Measurements from ENCODE around the gene SPSB2. TPM values are rescaled to one million over a fixed set of nuclear protein-coding genes. Genes with fewer than 3 reads are reported as not detected.

SPSB2 gene
- polyA plus RNA-seq, 4 donors: 5.4 to 19.8 (median 7.3) TPM

DNA sequence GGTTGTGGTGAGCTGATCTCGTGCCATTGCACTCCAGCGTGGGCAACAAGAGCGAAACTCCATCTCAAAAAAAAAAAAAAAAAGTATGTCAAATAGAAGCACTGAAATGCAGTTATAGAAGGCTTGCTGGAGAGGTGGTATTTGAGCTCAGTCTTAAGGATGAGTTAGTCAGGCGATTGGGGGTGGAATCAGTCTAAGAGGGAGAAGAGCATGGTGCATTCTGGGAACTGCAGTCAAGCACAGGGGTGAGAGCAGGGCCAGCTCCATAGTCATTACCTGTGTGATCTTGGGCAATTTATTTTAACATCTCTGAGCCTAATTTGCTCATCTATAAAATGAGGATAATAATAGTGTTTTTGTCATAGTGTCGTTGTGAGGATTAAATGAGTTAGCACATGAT is 38.2 kb downstream of the SPSB2 start:
- DNase-seq (ENCODE audit: low read depth in 4 of 4, low spot score in 3 of 4): no peak

DNA sequence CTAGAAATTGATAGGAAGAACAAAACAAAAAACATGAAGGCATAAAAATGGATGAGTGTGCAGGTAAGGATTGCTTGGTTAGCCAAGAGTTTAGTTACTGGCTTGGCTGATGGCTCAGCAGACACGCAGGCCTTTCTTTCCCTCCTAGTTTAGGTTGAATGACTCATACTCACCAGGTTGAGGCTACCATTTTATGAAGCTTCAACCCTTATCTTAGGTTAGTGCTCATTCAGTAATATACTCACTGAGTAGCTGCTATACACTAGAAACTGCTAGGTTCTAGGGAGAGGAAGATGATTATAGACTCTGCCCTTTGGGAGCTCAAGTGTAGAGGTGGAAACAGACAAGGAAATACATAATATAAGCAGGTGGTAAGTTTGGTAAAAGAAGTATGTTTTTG is 38.8 kb downstream of the SPSB2 start:
- DNase-seq (ENCODE audit: low read depth in 4 of 4, low spot score in 3 of 4): no peak

DNA sequence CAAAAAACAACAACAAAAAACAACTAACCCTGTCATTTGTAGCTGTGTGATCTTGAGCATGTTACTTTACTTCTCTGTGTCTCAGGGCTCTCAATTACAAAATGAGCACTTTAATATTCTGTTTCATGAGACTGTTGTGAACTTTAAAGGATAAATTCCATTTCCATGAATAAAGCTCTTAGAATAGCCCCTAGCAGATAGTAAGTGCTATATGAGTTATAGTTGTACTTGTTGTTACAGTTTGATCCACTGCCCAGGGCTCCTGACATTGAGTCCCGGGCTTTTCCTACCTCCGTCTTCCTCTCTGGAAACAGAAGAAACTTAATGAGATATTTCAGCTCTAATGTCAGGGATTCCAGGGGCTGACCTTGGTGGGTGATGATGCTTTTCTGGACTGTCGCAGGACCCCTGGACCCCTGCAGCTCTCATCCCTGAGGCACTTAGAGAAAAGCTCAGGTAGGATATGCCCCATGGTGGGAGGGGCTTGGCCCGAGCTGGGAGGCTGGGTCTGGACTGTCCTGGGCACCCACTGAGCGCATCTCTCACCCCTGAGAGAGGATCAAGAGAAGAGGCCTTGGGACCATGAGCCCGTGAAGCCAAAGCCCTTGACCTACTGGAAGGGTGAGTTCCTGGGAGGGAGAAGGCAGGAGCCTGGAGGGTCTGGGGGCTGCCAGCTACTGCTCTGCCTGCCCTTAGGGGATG is 39.8 kb downstream of the SPSB2 start:
- DNase-seq (ENCODE audit: low read depth in 4 of 4, low spot score in 3 of 4): no peak

DNA sequence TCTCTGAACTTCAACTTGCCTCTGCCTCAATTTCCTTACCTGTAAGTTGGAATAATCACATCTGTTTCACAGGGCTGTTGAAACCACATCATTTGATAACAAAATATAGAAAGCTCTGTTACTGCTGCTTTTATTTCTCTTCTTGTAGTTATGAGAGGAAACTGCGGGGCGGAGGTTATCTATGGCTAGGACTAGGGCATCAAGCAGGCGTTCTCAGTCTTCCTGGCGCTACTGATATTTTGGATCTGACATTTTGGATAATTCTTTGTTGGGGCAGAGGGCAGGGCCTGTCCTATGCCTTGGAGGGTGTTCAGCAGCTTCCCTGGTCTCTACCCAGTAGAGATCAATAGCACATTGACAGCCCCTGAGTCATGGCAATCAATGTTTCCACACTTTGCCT is 41.0 kb downstream of the SPSB2 start:
- no peak for DNase-seq (ENCODE audit: low read depth in 4 of 4, low spot score in 3 of 4)

DNA sequence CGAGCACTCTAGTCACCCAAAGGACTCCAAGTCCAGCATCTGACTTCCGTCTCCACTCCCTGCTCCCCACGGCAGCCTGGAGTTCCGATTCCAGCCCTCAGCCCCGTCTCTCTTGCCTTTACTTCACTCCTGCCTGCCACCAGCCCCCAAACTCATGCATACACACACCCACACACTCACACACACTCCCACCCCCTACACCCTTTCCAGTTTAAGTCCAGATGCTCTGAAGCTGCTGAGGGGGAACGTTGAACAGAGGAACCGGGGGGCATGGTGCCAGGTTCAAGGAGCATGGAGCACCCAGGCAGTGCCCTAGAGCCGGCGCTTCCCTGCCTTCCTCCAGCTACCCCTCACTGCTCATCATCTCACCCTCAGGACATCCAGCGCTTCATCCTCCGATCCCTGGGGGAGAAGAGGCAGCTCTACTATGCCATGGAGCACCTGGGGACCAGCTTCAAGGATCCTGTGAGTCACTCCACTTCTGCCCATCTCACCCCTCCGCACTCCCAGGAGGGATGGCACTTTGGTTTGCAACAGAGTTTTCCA is 41.6 kb downstream of the SPSB2 start:
- DNase-seq (ENCODE audit: low read depth in 4 of 4, low spot score in 3 of 4): no peak

DNA sequence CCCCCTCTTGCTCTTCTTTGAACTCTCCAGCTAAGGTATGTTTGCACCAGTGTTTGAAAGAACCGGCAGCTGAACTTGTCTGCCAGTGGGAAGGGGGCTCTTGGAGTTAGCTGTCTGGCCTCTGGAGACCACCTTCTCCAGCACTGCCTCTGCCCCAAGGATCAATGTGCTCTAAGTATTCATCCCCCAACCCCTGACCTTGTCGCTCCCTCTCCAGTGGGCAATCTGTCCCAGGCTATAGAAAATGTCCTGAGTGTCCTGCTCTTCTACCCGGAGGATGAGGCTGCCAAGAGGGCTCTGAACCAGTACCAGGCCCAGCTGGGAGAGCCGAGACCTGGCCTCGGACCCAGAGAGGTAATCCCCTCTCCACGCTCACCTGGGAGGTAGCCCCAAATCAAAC is 42.1 kb downstream of the SPSB2 start:
- DNase-seq (ENCODE audit: low read depth in 4 of 4, low spot score in 3 of 4): no peak

DNA sequence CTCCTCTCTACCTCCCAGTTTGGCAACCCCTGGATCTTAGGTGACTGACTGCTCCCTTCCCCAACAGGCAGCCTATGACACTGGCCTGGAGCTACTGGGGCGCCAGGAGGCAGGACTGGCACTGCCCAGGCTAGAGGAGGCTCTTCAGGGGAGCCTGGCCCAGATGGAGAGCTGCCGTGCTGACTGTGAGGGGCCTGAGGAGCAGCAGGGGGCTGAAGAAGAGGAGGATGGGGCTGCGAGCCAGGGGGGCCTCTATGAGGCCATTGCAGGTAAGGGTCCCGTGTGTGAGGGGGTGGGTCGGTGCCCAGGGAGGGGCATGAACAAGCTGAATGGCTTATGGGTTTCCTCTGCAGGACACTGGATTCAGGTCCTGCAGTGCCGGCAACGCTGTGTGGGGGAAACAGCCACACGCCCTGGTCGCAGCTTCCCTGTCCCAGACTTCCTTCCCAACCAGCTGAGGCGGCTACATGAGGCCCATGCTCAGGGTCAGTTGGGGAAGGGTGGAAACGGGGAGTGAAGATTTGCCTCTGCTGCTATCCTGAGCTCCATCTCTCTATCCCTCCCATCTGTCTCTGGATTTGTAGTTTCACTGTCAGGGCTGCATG is 42.7 kb downstream of the SPSB2 start:
- no peak for DNase-seq (ENCODE audit: low read depth in 4 of 4, low spot score in 3 of 4)

DNA sequence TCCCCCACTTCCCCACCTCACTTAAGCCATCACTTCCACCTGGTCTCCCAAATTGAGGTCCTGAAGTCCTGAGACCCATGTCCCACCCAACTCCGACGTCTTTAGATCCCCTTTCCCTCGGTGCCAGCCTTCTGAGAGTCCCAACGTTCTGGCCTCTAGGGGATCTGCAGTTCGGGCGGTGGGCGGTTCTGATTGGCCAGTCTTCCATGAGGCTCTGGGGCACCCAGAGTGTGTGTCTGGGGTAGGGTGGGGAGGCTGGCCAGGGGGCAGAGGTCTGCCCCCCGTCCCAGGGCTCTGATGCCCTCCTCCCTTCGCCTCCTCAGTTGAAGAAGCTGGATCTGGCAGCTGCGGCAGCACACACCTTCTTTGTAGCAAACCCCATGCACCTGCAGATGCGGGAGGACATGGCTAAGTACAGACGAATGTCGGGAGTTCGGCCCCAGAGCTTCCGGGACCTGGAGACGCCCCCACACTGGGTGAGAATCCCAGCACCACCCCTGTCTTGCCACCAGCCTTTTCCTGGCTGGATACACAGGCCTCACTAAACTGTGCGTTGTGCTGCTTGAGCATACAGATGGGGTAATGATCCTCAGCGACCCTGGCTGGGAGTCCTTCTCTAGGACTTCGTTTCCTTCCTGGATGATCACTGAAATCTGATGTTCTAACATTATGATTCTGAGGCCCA is 43.4 kb downstream of the SPSB2 start:
- DNase-seq (ENCODE audit: low read depth in 4 of 4, low spot score in 3 of 4): no peak

DNA sequence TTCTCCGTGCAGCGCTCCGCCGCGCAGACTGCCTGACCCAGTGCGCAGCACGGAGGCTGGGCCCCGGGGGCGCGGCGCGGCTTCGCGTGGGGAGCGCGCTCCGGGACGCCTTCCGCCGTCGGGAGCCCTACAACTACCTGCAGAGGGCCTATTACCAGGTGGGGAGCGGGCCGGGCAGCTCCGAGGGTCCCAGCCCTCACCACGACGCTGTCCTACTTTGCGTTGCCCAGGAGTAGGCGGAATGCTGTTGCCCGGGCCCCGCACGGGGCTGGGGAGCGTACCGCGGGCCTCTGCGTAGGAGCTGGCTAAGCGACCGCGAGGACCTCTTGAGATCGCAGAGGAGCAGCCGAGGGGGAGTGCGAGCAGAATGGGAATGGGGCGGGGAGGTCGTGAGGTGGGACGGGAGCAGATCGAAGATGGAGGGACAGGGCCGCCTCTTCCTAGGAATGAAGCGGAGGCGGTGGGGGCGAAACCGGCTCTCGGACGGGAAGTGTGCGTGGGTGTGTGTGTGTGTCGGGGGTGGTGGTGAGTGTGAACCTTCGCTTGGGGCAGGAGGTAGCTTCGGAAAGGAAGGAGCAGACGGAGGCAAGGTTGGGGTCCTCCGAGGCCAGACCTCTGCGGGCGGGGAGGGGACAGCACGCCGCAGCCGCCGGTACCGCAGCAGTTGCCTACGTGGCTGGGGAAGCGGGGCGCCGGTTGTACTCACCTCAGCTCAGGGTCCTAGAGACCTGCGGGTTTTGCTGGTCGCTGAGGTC is 44.1 kb downstream of the SPSB2 start:
- DNase-seq (ENCODE audit: low read depth in 4 of 4, low spot score in 3 of 4): no peak

DNA sequence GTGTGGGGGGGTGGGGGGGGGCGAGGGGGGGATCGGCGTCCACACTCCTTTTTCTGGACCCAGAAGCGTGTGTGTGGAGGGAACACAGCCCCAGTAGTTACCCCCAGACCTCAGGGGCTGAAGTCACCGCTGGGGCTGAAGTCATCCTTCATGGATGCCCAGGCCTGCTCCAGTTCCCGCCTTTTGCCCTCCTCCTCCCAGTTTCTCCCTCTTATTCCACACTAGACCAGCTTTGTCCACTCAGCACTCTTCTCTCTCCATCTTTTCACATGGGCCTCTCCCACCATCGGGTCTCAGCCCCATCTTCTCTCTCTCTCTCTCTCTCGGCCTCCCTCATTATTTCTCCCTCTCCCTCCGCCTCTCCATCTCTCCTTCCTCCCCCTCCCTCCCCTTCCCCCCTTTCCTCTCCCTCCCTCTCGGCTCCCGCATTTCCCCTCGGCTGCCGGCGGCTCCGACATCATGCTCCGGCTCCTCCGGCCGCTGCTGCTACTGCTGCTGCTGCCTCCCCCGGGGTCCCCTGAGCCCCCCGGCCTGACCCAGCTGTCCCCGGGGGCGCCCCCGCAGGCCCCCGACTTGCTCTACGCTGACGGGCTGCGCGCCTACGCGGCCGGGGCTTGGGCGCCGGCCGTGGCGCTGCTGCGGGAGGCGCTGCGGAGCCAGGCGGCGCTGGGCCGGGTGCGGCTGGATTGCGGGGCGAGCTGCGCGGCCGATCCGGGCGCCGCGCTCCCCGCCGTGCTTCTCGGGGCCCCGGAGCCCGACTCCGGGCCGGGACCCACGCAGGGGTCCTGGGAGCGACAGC is 44.9 kb downstream of the SPSB2 start, which contains the start of gene P3H3:
Gene P3H3 (plus strand): TSS at position 426 of the 799 bp plus-strand sequence. CDS start 34 bp downstream, at position 460.
- DNase-seq (ENCODE audit: low read depth in 4 of 4, low spot score in 3 of 4): no peak

DNA sequence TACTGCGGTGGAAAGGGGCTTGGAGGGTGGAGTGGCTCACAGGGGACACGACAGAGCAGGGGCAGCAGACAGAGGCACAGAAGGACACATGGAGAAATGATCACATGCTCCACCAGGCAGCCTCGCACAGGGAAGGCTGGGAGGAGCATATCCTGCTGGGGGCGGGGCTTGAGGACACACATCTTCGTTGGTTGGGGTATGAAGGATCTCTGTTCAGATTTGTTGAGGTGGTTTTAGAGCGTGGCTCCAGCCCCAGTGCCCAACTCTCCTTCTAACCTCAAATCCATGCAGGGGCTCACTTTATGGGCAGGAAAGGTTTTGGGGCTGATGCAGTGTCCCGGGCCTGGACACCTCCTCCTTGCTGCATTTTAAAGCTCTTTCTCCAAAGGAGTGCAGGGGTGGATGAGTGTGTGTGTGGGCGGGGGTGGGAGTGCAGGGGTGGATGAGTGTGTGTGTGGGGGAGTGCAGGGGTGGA is 45.6 kb downstream of the SPSB2 start:
- DNase-seq (ENCODE audit: low read depth in 4 of 4, low spot score in 3 of 4): peak in 1 of 4 donors; percentile 71

DNA sequence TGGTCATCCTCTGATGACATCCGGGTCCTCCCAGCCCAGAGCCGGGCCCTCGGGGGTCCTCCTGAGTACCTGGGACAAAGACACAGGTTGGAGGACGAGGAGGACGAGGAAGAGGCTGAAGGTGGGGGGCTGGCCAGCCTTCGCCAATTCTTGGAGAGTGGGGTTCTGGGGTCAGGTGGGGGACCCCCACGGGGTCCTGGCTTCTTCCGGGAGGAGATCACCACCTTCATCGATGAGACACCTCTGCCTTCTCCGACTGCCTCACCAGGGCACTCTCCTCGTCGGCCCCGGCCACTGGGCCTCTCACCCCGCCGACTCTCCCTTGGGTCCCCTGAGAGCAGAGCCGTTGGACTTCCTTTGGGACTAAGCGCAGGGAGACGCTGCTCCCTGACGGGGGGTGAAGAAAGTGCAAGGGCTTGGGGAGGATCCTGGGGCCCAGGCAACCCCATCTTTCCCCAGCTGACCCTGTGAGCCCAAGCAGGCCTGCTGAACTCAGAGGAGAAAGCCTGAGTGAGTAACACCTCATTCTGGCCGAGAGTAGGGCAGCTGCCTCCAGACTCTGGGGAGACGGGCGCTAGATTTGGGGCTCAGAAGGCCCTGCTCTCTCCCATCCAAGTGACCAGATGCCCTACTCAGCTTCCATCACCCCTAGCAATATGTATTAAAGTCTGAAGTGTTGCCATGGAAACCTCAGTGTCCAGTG is 46.2 kb downstream of the SPSB2 start:
- no peak for DNase-seq (ENCODE audit: low read depth in 4 of 4, low spot score in 3 of 4)

DNA sequence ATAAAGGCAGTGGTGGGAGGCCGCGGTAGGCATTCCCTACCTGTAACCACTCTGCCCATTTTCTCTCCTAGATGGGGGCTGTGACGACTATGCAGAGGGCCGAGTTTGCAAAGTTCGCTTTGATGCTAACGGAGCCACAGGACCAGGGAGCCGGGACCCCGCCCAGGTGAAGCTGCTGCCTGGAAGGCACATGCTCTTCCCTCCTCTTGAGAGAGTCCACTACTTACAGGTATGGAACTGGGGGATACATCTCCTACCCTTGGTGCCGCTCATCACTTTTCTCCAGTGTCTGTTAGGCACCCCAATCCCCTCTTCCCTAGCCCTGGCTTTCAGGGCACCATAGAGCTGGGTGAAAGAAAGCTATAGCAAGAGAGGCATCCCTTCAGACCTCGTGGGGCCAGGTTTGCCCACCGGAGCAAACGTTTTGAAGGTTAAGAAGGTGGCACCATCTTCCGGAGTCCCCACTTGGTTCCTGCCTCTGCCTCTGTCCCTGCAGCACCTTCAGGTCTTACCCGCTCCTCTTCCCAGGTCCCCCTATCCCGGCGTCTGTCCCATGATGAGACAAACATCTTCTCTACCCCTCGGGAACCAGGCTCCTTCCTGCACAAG is 46.9 kb downstream of the SPSB2 start:
- no peak for DNase-seq (ENCODE audit: low read depth in 4 of 4, low spot score in 3 of 4)

DNA sequence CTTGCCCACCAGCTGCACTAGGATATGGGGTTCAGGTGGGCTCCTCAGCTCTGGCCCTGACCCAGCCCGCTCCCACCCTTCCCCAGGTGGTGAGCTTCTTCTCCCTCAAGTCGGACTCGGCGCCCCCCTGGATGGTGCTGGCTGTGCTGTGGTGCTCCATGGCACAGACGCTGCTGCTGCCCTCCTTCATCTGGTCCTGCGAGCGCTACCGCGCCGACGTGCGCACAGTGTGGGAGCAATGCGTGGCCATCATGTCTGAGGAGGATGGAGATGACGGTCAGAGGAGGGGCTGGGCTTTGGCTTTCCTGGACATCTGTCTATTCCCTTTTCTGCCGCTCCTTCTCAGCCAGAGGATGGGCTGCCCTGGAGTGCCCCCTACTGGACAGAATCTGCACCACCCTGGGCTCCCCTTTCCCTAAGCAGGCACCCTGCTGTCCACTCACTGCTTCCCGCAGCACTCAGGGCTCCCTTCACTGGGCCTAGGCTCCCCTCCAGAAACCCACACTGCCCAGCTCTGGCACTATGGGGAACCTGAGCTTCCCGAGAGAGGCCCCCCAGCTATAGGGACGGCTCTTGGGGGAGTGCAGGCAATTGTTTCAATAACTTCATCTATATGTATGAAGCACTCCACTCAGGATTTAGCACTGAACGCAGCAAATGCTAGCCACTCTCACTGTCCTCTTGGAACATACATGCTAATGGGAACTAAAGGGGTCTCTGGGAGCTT is 47.5 kb downstream of the SPSB2 start:
- DNase-seq (ENCODE audit: low read depth in 4 of 4, low spot score in 3 of 4): peak in 1 of 4 donors; percentile 82

DNA sequence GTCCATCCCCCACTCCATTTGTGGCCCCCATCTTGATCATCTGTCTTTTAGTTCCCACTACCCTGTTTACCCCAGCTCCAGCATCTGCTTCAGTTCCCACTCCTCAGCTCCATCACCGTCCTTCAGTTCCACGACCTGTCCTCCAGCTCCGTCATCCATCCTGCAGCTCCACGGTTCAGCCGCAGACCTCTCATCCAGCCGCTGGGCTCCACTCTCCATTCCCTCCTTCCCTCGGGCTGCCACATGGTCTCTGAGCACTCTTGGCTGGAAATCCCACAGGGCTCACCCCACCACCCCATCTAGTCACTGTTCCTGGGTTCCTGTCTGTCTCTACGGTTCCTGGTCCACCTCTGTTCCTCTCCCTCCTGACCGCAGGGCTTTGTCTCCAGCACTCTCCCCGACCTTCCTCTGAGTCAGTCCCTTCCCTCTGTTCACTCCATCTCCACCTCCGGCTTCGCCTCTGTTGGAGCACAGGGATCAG is 48.2 kb downstream of the SPSB2 start:
- no peak for DNase-seq (ENCODE audit: low read depth in 4 of 4, low spot score in 3 of 4)

DNA sequence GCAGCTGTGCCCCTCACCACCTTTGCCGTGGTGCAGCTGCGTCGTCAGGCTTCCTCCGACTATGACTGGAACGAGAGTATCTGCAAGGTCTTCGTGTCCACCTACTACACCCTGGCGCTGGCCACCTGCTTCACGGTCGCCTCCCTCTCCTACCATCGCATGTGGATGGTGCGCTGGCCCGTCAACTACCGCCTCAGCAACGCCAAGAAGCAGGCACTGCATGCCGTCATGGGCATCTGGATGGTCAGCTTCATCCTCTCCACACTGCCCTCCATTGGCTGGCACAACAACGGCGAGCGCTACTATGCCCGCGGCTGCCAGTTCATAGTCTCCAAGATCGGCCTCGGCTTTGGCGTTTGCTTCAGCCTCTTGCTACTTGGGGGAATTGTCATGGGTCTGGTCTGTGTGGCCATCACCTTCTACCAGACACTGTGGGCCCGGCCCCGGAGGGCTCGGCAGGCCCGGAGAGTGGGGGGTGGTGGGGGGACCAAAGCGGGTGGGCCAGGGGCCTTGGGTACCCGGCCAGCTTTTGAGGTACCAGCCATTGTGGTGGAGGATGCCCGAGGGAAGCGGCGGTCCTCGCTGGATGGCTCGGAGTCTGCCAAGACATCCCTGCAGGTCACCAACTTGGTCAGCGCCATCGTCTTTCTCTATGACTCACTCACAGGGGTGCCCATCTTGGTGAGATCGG is 48.9 kb downstream of the SPSB2 start:
- no peak for DNase-seq (ENCODE audit: low read depth in 4 of 4, low spot score in 3 of 4)

All from left renal pelvis (tissue), 4 donors.